HS-27A (cell line): ENCODE results near the gene COPZ1.
"Not testable (repeated sequence)": the region's sequence is repeated elsewhere in the genome, so short reads cannot be mapped to it uniquely, and the experiment has no call there.

Experiments
- DNase-seq: peaks from one replicate; pipeline ENCODE4 v3.0.0-alpha.2; 2012; ENCODE audit warnings: low read depth, missing footprints

Gene COPZ1

DNA sequence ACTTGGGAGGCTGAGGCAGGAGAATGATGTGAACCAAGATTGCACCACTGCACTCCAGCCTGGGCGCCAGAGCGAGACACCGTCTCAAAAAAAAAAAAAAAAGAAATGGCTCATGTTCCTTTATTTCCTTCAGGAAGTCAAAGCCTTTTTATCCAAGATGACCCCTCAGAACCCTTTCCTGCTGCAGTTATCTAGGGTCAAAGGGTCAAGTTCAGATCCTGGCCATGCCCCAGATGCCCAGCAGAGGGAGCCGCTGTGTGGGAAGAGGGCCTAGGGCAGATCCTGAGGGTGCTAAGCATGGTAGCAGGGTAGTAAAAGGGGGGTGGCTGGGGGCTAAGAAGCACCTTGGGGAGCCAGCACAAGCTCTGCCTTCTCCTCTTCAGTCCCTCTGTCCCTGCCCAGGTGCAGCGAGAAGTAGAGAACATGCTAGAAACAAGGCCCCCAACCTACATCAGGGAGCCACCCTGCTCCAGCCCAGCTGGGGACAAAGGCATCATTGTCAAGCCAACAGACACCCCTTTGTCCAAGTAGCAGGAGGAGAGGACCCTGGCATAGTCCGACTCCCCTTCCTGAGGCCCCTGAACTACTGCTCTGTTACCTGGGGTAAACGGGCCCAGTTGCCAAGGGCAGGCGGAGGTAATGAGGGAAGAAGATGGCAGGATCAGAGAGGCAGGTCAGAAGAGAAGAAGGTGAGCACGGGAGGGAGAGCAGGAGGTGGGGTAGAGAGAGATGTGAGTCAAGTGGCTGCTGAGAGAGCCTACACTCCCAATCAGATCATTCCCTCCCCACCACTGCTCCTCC is 30.6 kb upstream of the COPZ1 start:
- no peak for DNase-seq

DNA sequence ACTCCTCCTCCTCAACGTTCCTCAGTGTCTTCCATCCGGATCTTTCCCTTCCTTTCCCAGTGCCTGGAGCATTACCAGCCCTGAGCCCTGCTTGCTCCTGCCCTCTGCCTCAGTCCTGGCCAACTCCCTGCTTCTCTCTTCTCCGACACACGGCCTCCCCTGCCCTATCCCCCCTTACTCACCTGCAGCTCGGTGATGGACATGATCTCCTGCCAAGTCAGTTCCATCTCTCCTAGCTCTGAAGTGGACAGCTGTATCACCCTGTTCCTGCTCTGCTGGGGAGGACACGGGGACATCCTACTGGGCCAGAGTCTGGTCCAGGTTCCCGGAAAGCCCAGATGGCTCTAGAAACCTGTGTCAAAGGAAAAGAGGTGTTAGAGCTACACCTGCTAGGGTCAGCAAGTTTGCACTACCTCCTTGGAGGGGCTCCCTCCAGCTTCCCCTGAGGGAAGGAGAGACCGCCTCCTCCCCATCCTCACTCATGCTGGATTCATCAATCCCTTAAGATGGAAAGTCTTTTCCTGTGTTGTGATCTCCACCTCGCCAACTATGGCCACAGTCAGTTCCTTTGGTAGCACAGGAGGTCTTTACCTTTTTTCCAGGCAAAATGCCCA is 29.9 kb upstream of the COPZ1 start:
- DNase-seq: no peak

DNA sequence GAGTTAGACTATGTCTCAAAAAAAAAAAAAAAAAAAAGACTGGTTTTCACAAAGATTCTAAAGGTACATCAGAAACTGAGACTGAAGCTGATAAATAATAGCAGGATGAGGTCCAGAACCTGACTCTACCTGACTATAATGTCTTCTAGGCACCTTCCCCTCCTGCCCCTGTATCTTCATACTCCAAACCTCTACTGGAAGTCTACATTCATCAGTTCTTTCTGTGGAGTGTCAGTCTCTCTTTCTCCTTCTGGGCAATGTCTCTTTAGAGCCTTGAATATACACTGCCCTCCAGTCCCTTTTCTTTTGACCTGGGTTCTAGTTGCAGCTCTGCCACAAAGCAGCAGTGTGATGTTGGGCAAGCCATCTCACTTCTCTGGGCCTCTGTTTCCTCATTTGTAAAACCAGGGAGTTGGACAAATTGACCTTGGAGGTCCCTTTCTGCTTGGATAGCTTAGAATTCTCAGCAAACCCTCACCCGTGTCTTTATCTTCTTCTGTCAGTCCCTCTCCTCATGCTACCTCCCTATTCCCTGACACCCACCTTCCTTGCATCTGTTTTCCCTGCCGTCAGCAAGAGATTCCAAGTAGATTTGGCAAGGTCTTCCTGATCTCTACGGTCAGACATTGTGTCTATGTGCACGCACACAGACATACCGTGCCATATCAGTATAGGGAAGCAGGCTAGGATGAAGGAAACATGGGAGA is 28.4 kb upstream of the COPZ1 start:
- no peak for DNase-seq

DNA sequence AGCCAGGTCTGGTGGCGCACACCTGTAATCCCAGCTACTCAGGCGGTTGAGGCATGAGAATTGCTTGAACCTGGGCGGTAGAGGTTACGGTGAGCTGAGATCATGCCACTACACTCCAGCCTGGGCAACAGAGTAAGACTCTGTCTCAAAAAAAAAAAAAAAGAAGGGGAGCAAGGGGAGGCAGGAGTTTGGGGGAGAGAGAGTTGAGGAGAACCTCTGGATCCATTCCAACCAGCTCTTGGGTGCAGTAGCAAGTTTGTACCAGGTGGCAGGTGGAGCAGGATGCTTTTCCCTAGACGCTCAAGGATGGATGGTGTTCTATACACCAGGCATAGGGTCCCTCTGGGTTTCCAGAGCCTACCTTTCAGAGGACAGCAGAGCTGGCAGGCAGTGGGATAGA is 26.0 kb upstream of the COPZ1 start:
- DNase-seq: no peak

DNA sequence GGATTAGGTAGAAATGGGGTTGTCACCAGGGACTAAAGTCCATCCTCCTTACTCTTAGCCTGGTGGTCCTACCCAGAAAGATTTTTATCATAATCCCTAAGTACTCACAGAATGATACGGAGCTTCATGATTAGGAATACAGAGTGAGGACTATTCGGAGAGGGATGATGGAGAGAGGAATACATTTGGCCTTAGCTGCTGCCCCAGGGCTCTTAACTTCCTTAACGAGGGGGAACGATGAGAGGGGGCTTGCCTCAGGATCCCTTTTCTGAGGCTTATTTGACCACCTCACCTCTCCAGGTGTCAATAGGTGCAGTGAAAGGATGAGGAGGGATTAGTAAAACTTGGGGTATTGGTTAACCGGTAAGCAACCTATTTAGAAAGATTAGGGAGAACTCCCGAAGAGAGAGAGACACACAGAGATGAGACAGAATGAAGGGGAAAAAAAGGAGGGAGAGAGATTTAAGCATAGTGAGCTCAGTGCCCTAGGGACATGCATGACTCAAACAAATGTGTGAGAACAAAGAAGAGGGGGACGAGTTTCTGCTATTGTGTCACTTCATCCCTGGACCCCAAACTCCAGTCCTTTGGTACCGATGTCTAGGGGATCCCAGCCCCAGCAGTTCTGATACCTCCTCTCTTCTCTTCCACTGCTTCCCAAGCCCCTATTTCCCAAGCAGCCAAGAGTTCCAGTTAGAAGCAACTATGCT is 25.3 kb upstream of the COPZ1 start:
- no peak for DNase-seq

DNA sequence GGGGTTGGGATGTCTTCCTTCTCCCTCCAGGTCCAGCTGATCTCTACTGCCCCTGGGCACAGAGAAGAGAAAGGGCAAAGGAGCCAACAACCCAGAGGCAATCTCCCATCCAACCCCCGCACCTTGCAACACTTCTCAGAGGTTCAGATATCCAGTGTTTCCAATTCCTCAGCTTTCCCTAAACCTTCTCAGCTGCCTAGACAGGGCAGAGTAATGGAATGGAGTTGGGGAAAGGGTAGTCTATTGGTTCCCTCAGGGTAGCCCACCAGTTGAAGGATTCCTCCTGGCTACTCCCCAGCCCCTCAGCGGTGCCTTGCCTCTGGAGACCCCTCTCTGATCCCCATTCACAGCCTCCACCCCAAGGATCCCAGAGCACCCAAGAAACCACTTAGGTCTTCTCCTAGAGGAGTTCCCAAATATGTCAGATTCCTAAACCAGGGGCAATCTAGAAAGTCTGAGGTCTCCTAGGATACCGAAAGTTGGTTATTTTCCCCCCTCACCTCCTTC is 24.7 kb upstream of the COPZ1 start:
- no peak for DNase-seq

DNA sequence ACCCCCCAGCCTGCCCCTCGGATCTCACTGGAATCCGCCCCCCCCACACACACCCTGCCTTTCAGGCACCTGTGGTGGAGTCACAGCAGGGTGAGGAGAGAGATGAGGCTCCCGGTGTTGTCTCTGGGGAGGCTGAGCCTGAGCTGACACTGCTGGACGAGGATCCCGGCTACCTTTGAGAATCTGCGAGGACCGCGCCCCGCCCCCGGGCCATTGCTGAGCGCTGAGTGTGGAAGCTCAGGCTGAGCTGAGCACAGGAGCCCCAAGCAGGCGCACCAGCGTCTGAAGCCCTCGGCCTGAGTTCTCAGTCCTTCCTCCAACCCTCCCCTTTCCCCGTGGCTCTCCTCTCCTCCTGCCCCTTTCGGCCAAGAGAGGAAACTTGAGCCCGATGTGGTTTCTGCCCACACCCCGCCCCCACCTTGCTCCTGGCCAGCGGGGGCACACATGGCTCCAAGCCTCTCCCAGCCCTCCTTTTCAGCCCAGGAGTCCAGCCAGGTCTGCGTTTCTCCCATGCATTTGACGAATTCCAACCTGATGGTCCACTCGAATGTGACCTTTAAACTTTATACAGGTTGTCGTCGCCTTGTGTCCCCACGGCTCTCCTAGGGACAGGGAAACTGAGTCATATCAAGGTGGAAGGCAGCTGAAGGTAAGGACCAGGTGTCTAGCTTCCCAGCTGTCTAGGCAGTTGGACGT is 24.1 kb upstream of the COPZ1 start, which contains the start of gene NFE2:
Gene NFE2 (minus strand): TSS at position 284 of the 696 bp plus-strand sequence. CDS start 5,767 bp downstream, outside the sequence.
- DNase-seq: no peak

DNA sequence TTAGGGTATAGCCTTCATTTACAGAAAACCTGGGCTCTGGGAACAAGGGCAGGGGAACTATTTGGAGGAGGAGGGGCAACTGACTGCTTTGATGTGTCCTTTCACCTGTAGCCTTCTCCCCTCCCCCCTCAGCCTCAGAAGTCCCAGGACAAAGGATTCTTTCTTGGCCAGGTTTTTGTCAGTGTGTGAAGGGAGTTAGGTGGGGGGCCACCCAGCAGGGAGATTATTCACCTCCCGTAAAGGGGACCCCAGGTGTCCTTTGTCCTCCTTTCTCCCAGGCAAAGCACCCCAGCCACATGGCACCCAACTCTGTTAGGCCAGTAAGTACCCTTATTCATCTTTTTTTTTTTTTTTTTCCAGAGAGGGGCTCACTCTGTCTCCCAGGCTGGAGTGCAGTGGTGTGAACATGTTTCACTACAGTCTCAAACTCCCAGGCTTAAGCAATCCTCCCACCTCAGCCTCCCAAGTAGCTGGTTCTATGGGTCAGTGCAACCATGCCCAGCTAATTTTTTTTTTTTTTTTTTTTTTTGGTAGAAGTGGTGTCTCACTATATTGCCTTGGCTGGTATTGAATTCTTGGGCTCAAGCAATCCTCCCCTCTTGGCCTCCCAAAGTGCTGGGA is 23.4 kb upstream of the COPZ1 start:
- no peak for DNase-seq

DNA sequence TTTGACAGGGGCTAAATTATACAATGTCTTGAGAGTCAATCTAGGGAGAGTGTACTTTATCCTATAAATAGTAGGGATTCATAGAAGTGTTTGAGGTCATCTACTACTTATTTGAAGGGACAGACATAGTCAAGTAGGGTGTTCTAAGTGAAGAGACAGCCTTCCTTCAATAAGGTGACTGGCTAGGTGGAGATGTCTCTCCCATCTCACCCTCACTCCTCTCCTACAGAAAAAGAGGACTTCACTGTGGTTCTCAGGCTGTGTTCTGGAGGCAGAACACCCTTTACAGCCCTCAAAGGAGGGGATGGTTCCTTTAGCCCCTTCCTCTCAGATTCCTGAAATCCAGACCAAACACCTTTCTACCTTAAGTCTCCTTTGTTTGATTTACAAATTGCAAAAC is 21.3 kb upstream of the COPZ1 start:
- DNase-seq: no peak

DNA sequence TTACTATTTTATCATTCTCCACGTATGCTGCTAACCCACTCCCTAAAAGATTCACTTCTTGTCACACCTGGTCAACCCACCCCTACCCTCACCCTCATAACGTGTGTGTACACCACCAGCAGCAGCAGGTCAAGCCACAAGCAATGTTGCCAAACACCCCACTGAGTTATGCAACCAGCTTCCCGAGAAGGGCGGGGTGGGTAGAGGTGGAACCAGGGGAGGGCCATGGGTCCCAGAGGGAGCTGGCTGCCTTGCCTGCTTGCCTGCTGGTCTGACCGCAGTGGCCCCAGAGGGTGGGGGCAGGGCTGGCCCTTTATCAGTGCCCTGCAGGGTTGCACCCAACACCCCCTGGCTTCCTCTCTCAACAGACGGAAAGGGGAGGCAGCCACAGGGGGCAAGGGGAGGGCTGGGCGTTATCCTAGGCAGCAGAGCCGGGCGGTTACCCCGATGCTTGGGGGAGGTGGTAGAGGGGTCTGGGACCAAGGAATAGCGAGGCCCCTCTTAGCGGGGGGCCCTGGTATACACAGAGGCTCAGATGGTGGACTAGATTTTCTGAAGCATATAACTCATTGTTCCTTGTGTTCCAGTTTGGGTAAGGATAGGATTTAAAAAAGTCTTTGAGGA is 20.6 kb upstream of the COPZ1 start:
- DNase-seq: no peak

DNA sequence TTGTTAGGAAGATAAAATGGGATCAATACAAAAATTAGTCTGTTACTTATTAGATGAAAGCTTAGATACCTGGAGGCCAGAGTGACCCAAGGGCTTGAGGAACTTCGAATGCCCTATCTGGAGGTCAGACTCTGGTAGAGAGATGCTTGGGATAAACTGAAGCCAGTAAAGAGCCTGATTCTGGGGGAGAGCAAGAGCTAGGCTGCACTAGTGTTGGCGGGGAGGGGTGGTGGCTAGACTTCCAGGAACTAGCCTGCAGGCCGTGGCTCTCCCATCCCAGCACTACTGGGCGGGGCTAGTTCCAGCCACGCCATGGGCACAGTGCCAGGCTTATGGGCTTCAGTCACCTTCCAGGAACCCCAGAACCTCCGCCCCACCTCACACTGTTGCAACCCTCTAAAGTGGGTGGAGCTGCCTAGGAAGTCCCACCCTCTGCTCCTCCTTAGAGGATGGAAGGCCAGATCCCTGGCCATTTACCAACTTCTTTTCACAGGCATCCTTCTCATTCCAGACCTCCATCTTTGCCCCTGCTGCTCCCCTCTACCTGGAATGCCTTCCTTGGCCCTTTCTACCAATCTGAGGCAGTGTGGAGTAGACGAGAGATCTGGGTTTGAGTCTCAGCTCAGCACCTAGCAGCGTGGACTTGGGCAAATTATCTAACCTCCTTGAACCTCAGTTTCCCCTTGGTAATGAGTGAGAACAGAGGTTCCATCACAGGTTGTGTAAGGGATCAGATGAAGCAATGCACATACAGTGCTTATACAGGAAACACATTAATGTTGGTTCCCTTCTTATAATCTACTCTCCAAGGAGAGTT is 17.8 kb upstream of the COPZ1 start:
- peak; percentile 72 for DNase-seq

DNA sequence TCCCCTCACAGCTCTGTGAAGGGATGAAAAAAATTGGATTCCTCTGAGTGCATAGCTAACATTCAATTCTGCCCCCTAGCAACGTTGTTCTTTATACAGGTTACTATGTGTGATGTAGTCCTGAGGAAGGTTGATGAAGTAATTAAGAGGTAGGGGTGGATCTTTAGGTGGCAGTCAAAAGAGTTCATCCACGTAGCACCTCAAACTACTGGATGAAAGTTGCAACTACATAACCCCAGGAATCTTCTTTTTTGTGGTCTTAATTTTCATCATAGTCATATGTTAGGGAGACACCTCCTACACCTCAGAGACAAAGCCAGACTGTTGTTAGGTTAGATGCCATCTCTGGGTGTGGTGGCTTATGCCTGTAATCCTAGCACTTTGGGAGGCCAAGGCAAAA is 13.9 kb upstream of the COPZ1 start:
- no peak for DNase-seq

DNA sequence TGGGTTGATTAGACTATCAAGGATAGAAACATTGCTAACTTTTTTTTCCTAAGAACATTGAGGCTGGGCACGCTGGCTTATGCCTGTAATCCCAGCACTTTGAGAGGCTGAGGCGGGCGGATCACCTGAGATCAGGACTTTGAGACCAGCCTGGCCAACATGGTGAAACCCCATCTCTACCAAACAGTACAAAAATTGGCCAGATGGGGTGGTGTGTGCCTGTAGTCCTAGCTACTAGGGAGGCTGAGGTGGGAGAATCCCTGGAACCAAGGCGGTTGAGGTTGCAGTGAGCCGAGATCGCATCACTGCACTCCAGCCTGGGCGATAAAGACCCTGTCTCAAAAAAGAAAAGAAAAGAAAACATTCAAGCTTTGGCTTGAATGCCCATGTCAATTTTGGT is 12.6 kb upstream of the COPZ1 start:
- DNase-seq: not testable (repeated sequence)

DNA sequence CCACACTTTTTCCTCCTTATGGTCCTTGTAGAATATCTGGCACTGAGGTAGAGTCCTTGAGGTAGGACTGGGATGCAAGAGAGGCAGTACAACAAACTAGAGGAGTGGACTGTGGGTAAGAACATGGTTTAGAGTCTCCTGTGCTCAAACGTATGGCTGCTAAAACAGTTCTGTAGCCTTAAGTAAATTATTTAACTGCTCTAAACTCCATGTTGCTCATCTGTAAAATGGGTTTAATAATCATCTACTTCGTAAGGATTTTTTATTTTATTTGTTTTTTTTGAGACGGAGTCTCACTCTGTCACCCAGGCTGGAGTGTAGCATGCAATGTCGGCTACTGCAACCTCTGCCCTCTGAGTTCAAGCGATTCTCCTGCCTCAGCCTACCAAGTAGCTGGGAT is 3.6 kb upstream of the COPZ1 start:
- DNase-seq: no peak

DNA sequence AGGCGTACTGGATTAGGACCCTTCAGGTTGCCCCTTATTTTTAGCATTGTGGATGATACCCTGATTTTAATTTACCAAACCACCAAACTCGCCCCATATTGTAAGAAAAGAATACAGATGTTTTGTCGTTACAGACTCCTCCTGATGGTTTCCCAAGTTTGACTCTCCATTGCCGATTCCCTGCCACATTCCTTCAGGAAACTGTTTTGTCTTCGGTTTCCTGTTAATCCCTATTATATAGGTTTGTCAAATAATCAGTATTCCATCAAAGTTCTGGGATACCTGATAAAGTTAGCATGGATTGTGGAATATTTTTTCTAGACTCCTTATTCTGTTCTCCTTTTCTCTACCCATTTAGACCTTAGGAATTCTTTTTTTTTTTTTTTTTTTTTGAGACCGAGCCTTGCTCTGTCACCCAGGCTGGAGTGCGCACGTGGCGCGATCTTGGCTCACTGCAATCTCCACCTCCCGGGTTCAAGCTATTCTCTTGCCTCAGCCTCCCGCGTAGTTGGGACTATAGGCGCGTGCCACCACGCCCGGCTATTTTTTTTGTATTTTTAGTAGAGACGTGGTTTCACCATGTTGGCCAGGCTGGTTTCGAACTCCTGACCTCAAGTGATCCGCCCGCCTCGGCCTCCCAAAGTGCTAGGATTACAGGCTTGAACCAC is 645 bp downstream of the COPZ1 start:
- not testable (repeated sequence) for DNase-seq

DNA sequence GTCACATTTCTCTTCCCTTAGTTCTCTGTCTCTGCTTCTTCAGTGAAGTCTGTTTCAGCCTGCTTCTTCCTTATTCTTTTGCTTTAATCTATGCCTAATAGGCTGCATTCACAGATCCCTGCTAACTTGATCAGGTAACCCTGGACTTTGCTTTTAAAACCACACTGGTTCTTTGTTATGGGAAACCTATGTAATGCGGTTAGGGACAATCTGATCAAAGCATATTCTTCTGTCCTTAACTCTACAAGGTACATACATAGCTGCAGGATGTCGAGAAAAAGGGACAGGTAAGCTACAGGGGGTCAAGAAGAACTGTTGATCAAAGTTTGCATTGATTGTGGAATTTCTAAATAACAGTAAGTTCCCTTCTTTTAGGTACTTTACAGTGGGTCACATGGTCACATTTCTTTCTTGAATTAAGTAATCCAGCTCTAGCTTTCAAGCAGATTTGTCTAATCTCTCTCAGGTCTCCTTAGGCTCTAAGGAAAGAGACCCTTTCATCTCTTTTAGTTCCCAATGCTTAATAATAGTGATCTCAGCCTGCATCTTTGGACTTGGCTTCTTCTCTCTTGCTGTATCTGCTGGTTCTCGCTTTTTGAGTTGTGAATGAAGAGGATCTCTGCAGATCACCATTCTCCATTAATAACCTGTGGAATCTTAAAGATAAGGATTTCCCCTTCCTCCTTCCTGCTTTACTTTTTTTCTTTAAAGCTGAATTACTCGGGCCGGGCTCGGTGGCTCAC is 3.8 kb downstream of the COPZ1 start:
- no peak for DNase-seq

DNA sequence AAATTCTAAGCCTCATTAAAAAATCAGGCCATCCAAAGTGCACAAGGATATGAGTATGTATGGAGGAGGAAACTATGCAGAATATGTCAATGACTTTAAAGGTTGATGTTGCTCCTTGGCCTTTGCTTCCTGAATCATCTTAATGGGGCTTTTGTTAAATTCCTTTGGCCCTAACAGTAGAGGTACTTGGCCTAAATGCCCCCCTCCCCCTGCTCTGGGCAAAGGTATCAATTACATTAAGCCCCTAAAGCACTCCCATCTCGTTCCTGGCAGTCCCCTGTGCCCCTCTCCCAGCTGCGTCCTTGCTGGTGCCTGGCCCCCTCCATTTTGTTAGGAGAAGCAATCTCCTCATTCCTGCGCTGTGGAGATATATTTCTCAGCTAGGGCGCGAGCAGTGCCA is 4.8 kb downstream of the COPZ1 start:
- DNase-seq: no peak

DNA sequence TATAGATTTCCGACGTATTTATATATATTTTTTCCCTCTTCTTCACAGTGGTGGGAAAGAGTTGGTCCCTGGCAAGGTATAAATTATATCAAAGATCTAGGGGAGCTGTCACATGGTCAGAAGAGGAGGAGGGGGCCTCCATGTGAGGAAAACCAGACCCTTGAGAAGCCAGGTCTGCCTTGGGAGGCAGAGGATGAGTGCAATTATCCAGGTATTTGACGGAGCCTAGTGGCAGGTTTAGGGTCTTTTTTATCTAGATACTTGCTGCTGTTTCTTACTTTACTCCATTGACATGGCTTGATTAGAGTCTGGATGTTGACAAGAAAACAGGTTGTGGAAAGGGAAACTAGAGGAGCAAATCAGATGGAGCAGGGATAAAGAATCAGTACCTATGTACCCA is 5.5 kb downstream of the COPZ1 start:
- DNase-seq: no peak

DNA sequence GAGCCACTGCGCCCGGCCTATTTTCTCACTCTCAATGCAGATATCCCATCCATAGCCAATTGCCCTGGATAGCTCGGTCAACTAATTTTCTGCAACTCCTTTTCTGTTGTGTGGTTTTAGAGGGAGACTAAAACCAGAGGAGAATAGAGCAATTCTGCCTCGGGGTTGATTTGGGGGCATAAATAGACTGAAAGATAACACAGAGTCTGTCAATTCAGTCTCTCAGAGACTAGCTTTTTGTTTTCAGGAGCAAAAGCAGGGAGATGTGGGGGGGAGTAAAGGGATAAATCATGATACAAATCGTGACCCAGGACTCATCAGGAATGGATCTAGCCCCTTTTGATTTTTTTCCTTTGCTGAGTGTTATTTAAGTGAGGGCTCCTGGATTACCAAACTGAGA is 6.5 kb downstream of the COPZ1 start:
- no peak for DNase-seq
